ENCODE results near the gene ARRB2.

The ARRB2 gene

DNA sequence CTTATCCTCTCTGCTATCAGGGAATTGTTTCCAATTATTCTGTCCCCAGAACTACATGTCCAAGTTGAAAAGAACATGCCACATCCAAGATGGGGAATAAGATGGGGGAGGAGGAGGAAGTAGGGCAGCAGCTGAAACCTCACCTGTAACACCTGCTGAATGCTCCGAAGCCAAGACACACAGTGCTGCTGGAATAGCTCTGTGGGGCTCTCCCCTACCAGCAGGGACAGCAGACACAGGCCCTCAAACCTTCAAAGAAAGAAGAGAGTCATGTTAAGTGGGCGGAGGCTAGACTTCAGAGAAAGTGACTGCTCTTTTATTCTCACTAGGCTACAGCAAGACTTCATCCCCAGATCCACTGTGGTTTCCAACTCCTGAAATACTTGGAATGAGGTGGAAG lies 19.7 kb upstream of the ARRB2 start:
- TF ChIP-seq, protein P1, sequence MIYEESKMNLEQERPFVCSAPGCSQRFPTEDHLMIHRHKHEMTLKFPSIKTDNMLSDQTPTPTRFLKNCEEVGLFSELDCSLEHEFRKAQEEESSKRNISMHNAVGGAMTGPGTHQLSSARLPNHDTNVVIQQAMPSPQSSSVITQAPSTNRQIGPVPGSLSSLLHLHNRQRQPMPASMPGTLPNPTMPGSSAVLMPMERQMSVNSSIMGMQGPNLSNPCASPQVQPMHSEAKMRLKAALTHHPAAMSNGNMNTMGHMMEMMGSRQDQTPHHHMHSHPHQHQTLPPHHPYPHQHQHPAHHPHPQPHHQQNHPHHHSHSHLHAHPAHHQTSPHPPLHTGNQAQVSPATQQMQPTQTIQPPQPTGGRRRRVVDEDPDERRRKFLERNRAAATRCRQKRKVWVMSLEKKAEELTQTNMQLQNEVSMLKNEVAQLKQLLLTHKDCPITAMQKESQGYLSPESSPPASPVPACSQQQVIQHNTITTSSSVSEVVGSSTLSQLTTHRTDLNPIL (CRISPR knock-in tag; IDR thresholded peaks at IDR 0.05; ENCODE audit: low read depth) = no peak
- TF ChIP-seq OSR1 (CRISPR knock-in tag; IDR thresholded peaks at IDR 0.05) (no peak), ZNF8 (CRISPR knock-in tag; IDR thresholded peaks at IDR 0.05) (no peak), SNAI2 (CRISPR knock-in tag; IDR thresholded peaks at IDR 0.05) (no peak), ZNF565 (CRISPR knock-in tag; conservative IDR thresholded peaks at IDR 0.05; ENCODE audit: low read depth) (no peak), POU6F1 (CRISPR knock-in tag; IDR thresholded peaks at IDR 0.05; ENCODE audit: borderline replicate concordance, low read depth) (no peak), TOX (CRISPR knock-in tag; IDR thresholded peaks at IDR 0.05; ENCODE audit: borderline replicate concordance) (no peak), ESRRG (CRISPR knock-in tag; IDR thresholded peaks at IDR 0.05) (no peak), ZFP30 (CRISPR knock-in tag; IDR thresholded peaks at IDR 0.05) (no peak), ZFP3 (CRISPR knock-in tag; IDR thresholded peaks at IDR 0.05) (no peak), ZC3H10 (CRISPR knock-in tag; IDR thresholded peaks at IDR 0.05) (no peak), RARB (CRISPR knock-in tag; IDR thresholded peaks at IDR 0.05) (no peak), ARNTL (CRISPR knock-in tag; IDR thresholded peaks at IDR 0.05; ENCODE audit: borderline replicate concordance, low read depth) (no peak), CSDC2 (CRISPR knock-in tag; IDR thresholded peaks at IDR 0.05) (no peak), BACH2 (CRISPR knock-in tag; IDR thresholded peaks at IDR 0.05; ENCODE audit: borderline replicate concordance) (no peak), TCF4 (CRISPR knock-in tag; IDR thresholded peaks at IDR 0.05; ENCODE audit: borderline replicate concordance) (no peak)
- TF ChIP-seq, protein P2, sequence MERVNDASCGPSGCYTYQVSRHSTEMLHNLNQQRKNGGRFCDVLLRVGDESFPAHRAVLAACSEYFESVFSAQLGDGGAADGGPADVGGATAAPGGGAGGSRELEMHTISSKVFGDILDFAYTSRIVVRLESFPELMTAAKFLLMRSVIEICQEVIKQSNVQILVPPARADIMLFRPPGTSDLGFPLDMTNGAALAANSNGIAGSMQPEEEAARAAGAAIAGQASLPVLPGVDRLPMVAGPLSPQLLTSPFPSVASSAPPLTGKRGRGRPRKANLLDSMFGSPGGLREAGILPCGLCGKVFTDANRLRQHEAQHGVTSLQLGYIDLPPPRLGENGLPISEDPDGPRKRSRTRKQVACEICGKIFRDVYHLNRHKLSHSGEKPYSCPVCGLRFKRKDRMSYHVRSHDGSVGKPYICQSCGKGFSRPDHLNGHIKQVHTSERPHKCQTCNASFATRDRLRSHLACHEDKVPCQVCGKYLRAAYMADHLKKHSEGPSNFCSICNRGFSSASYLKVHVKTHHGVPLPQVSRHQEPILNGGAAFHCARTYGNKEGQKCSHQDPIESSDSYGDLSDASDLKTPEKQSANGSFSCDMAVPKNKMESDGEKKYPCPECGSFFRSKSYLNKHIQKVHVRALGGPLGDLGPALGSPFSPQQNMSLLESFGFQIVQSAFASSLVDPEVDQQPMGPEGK (CRISPR knock-in tag; IDR thresholded peaks at IDR 0.05; ENCODE audit: borderline replicate concordance) = no peak
- TF ChIP-seq, protein P3, sequence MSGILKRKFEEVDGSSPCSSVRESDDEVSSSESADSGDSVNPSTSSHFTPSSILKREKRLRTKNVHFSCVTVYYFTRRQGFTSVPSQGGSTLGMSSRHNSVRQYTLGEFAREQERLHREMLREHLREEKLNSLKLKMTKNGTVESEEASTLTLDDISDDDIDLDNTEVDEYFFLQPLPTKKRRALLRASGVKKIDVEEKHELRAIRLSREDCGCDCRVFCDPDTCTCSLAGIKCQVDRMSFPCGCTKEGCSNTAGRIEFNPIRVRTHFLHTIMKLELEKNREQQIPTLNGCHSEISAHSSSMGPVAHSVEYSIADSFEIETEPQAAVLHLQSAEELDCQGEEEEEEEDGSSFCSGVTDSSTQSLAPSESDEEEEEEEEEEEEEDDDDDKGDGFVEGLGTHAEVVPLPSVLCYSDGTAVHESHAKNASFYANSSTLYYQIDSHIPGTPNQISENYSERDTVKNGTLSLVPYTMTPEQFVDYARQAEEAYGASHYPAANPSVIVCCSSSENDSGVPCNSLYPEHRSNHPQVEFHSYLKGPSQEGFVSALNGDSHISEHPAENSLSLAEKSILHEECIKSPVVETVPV (CRISPR knock-in tag; IDR thresholded peaks at IDR 0.05) = no peak
- no peak for ATAC-seq

GRCh38 chr17:4691686-4692085 lies 18.7 kb upstream of the ARRB2 start:
- TF ChIP-seq CSDC2 (CRISPR knock-in tag; IDR thresholded peaks at IDR 0.05) = no peak
- TF ChIP-seq ZFP3 (CRISPR knock-in tag; IDR thresholded peaks at IDR 0.05) = no peak
- TF ChIP-seq ZFP30 (CRISPR knock-in tag; IDR thresholded peaks at IDR 0.05) = no peak
- no peak for TF ChIP-seq TOX (CRISPR knock-in tag; IDR thresholded peaks at IDR 0.05; ENCODE audit: borderline replicate concordance)
- TF ChIP-seq ZNF70 (CRISPR knock-in tag; IDR thresholded peaks at IDR 0.05) = no peak
- no peak for TF ChIP-seq PPARA (CRISPR knock-in tag; IDR thresholded peaks at IDR 0.05; ENCODE audit: borderline replicate concordance)
- no peak for TF ChIP-seq RARB (CRISPR knock-in tag; IDR thresholded peaks at IDR 0.05)
- TF ChIP-seq POU6F1 (CRISPR knock-in tag; IDR thresholded peaks at IDR 0.05; ENCODE audit: borderline replicate concordance, low read depth) = no peak
- TF ChIP-seq ZNF8 (CRISPR knock-in tag; IDR thresholded peaks at IDR 0.05) = no peak
- no peak for TF ChIP-seq BACH2 (CRISPR knock-in tag; IDR thresholded peaks at IDR 0.05; ENCODE audit: borderline replicate concordance)
- TF ChIP-seq, protein P2 (CRISPR knock-in tag; IDR thresholded peaks at IDR 0.05; ENCODE audit: borderline replicate concordance) = no peak
- TF ChIP-seq, protein P4, sequence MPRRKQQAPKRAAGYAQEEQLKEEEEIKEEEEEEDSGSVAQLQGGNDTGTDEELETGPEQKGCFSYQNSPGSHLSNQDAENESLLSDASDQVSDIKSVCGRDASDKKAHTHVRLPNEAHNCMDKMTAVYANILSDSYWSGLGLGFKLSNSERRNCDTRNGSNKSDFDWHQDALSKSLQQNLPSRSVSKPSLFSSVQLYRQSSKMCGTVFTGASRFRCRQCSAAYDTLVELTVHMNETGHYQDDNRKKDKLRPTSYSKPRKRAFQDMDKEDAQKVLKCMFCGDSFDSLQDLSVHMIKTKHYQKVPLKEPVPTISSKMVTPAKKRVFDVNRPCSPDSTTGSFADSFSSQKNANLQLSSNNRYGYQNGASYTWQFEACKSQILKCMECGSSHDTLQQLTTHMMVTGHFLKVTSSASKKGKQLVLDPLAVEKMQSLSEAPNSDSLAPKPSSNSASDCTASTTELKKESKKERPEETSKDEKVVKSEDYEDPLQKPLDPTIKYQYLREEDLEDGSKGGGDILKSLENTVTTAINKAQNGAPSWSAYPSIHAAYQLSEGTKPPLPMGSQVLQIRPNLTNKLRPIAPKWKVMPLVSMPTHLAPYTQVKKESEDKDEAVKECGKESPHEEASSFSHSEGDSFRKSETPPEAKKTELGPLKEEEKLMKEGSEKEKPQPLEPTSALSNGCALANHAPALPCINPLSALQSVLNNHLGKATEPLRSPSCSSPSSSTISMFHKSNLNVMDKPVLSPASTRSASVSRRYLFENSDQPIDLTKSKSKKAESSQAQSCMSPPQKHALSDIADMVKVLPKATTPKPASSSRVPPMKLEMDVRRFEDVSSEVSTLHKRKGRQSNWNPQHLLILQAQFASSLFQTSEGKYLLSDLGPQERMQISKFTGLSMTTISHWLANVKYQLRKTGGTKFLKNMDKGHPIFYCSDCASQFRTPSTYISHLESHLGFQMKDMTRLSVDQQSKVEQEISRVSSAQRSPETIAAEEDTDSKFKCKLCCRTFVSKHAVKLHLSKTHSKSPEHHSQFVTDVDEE (CRISPR knock-in tag; IDR thresholded peaks at IDR 0.05) = no peak
- TF ChIP-seq ZC3H10 (CRISPR knock-in tag; IDR thresholded peaks at IDR 0.05) = no peak
- no peak for TF ChIP-seq ZNF565 (CRISPR knock-in tag; conservative IDR thresholded peaks at IDR 0.05; ENCODE audit: low read depth)
- TF ChIP-seq SNAI2 (CRISPR knock-in tag; IDR thresholded peaks at IDR 0.05) = no peak
- TF ChIP-seq, protein P1 (CRISPR knock-in tag; IDR thresholded peaks at IDR 0.05; ENCODE audit: low read depth) = no peak
- TF ChIP-seq ESRRG (CRISPR knock-in tag; IDR thresholded peaks at IDR 0.05) = no peak
- TF ChIP-seq OSR1 (CRISPR knock-in tag; IDR thresholded peaks at IDR 0.05) = no peak
- no peak for ATAC-seq

All from SK-N-SH treated with all-trans-retinoic acid at 6 μM for 48 hours (cell line).